ENCODE measurements around the gene MCC.

- TF ChIP-seq CTCF (IDR thresholded peaks at IDR 0.05; ENCODE audit: low read length) (no peak), EZH2 (optimal IDR thresholded peaks at IDR 0.05; ENCODE audit: low read depth, low read length) (no peak)
Measured at GRCh38 chr5:113263545-113263944, 224.7 kb downstream of the MCC start.

Measured in MM.1S (cell line).